Activated CD8-positive, alpha-beta memory T cell treated with anti-CD3 and anti-CD28 coated beads for 4 hours (primary cell): ENCODE results near the gene ERBB4.

Experiments used
- DNase-seq, 2 donors: peaks; one replicate each; pipeline ENCODE4 v3.0.0-alpha.2; 2020; ENCODE audit warnings: low read depth in 2 of 2

ERBB4 gene

DNA sequence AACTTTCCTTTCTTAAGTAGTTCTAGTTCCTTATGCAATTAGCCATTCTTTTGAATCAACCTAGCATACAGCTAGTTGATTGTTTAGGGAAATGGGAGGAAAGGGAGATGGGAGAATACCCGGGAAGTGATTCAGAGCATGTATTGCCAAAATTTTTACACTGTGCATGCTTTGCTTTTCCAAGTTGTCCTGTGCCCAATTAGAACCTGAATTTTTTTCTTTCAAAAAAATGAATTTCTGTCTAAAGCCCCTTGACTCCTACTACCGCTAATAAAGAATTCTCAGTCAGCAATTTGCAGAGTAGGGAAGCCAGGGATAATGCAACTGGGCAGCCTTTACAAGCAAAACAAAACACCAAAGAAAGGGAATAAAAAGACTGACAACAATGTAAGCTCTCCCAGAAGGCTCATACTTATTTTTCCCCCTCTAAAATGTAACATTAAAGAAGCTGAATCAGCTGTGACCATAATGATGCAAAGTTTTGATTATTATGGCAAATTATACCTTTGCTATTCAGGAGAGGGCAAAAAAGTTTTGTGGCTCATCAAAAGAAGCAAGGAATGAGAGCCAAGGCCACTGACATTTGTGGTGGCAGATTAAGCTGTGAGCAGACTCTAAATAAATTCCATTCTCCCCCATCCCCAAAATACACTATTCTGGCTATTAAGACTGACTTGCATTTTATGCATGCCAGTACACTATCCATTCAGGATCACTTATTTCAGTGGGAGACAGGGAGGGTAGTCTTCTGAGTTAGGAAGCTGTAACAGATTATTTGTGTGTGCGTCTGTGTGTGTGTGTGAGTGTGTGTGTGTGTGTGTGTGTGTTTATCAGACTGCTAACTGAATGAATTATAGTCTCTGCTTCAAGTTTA lies 174.3 kb downstream of the ERBB4 start:
- DNase-seq: no peak

DNA sequence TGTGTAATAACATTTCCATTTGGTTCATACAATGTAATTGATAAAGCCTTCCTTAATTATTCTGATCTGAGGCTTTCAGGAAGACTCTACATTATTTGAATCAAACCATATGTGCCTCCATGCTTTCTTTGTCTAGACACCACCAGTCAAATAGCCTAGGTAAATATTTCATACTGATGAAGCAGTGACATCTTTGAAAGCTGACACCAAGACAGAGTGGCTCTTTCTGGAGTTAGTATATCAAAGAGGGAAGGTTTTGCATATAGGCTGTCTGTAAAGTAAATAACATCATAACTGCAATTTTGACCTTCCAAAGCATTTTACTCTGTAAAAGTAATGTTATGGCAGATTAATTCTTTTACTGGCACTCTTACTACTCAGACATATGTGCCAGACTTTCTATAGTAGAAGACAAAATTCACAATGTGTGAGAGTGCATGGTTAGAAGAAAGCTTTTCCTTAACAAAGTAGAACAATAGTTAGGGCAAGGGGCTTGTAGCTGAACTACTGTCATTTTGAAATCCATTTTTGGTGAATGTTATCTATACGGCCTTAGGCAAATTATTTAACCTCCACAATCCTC lies 177.3 kb downstream of the ERBB4 start:
- no peak for DNase-seq

DNA sequence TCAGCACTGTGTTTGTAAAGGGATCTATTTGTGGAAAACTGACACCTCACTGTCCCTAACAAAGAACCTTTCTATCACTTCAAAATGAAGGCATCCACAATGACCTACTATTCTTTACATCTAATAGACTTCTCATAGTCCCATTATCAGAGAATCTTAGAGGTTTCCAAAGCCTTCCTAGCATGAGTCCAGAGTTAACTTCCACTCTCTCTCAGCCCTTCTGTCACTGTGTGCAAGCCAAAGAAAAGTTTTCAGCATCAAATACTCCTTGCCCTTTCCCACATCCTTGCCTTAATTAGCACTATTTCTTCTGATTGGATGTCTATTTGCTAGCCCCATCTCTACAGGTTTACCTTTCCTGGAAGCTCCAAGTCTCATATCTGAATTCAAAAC lies 178.5 kb downstream of the ERBB4 start:
- DNase-seq: no peak

DNA sequence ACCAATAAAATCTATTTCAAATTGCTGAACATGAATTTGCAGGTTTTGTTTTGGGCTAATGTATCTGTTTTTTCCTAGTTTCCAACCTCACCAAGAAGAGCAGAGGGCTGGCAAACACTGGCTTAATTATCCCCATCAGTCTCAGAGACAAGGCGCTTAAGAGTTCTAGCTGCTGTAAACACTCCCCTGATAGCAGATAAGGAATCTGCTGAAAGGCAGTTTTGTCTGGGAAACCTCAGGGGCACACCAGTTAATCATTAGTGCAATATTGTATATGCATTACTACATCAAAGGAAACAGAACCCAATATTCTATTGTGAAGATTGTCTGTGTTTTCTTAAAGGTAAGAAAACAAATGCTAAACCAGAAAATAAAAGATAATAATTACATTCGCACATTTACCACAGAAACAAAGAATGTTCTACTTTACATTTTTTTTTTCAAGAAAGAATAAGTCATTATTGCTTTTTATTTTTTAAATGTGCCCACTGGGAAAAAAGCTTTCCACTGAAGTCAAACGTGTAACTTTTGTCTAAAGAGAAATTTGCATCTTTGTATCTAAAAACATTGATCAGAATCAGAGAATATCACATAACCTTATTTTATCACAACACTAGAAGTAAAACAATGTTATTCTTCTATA lies 179.1 kb downstream of the ERBB4 start:
- no peak for DNase-seq

DNA sequence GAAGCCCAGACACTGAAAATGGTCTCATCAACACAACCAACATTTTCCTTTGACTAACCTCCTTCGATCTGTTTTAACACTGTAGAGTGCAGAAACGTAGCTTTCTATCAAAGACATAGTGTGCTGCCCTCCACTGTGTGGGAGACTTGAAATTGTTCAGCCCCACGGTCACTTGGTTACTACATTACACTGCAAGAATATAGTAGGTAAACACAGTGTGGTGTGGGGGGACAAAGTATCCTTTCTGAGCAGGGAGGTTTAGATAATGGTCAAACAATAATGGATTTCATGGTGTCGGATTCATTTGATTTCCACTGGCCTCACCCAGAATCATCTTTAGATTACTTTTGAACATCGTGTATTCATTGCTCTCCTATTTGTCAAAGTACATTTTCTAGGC lies 181.0 kb downstream of the ERBB4 start:
- DNase-seq: no peak

DNA sequence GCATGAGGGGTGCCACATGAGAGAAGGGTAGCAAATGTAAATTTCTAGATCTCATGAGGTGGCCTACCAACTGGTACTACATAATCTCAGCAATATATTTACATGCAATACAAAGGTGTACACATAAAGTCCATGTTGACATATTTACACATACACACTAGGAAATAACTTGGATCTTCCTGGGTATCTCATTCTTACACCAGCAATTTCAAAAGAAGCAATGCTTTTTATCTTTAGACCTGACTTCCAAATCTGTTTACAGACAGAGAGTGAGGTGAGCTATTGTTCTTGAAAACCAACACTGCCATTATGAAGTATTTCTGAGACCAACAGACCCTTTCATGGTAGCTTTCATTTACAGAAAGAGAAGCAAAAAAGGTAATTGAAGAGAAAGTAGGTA lies 184.2 kb downstream of the ERBB4 start:
- no peak for DNase-seq

DNA sequence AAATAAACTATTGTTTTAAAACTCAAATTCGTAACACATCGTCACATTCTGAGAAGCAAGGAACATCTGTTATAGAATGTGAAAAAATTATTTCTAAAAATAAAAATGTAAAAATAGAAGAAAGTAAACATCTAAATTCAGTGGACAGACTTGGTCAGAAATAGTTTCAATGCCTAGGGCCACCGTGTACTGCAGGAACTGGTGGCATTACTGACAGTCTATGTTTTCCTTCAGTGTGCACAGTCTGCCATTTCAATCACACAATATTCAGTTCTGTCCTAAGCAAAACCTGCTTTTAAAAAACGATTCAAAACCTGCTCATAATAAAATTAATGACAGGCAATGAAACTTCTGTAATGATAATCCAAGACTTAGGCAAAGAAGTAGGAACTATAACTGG lies 190.1 kb downstream of the ERBB4 start:
- no peak for DNase-seq

DNA sequence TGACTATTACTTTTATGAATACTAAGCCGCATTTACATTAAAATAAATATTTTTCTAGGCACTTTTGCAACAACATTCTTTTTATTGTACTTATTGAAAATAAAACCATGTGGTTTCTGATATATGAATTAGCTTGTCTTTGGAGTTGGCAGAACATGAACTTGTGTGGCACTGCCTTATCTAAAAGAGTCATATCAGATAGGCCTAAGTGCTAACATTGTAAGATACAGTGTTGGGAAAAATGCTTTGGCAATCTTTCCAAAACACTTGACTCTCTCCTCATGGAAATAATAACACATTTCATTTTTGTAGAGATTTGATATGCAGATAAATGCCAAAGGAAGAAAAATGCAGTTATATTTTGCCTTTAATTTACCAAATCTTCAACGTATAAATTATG lies 191.7 kb downstream of the ERBB4 start:
- DNase-seq: no peak

DNA sequence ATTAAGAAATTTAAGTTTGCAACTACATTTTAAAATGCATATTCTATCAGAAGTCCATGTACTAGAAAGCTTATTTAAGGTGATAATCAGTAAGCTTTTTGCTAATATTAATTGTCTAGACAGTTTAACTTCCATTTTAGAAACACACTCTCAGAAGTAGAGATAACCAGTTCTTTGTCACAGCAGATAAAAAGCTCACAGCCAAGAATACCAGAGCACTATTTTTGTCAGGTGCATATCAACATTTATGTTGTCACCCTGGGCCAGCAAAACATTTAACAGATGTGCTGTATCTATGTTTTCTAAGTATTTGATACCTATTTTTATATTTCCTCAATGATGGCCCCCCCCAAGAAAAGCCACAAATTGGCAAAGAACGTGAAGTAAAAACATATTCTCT lies 192.6 kb downstream of the ERBB4 start:
- no peak for DNase-seq

DNA sequence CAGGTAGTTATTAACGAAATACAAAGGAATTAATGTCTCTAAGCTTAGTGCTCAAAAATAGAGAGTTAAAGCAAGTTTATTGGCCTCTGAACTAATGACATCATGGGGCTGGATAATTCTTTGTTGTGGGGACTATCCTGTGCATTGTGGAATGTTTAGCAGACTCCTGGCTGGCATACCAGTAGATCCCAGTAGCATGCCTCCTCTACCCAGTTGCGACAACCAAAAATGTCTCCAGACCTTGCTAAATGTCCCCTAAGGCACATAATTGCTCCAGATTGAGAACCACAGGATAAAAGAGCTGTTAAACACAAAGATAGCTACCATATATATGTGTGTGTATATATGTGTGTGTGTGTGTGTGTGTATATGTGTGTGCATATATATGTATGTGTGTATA lies 194.5 kb downstream of the ERBB4 start:
- no peak for DNase-seq

DNA sequence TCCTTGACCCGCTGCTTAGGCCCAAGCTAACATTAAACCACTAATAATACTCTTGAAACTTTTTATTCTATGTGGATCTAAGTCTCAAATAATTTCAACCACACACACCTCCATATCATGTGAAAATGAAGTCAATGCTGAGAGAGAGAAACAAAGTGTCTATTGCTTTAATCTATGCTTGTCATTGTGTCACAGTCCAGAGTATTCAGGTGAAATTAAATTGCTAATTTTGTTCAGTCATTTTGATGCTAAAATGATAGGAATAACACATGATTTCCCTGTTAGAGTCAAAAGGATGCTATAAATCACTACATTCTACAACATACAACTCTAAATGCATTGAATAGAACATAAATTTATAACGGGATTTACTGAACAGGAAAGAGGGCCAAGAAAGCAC lies 195.4 kb downstream of the ERBB4 start:
- no peak for DNase-seq

DNA sequence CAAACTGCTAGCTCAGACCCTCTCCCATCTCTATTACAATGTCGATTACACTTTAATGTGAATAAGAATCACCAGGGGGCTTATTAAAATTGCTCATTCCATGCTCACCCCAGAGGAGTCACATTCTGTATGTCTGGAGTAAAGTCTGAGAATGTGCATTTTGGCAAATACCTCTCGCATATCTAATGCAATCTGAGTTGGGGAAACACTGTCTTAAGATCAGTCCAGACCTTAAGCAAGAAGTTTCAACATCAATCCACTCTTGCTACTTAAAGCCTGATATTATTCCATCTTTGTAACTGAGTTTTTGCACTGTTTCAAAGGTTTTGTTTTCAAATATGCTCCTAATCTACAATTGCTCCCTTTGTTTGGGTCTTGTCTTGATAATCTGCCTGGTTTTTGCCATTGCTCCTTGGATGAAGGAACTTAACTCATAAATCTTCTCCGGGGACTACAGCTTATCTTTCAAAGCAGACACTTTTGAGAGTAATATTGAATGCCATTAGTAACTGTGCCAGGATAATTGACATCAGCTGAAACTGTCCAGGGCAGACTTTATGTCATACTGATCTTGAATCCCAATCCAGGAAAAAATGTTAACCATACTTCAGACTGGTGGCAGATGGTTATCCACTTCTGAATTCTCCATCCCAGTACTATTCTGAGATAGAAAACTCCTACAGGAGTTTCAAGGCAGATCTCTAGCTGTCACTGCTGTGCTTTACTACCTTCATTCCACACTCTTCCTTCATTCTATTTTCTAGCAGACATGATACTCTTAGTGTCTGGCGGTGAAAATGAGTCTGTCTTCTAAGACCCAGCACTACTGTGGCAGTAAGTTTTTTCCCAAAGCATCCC lies 200.9 kb downstream of the ERBB4 start:
- DNase-seq: no peak

DNA sequence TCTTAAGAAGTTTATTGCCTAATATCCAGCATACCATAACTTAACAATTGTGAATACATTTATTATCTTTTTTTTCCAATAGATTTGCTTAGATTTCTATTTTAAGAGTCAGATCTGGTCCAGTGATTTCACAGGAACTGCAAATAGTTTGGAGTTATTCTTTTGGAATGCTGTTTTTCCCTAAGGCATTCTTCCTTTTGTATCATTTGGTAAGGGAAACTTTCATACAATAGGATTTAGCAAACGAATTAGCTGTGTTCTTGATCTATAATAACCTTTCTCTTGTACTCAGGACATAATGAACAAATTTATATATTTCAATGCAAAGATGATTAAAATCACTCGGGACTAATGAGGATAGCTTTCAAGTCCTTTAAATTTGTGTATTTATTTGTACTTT lies 201.6 kb downstream of the ERBB4 start:
- no peak for DNase-seq

DNA sequence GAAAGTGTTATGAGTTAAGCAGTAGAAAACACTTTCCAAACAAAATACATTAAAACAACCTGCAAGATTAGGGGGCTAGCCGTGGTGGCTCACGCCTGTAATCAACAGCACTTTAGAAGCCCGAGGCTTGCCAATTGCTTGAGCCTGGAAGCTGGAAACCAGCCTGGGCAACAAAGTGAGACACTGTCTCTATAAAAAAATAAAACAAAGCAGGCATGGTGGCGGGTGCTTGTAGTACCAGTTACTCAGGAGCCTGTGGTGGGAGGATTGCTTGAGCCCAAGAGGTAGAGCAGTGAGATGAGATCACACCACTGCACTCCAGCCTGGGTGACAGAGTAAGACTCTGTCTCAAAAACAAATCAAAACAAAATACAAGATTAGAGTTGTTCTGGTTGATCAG lies 208.3 kb downstream of the ERBB4 start:
- no peak for DNase-seq

DNA sequence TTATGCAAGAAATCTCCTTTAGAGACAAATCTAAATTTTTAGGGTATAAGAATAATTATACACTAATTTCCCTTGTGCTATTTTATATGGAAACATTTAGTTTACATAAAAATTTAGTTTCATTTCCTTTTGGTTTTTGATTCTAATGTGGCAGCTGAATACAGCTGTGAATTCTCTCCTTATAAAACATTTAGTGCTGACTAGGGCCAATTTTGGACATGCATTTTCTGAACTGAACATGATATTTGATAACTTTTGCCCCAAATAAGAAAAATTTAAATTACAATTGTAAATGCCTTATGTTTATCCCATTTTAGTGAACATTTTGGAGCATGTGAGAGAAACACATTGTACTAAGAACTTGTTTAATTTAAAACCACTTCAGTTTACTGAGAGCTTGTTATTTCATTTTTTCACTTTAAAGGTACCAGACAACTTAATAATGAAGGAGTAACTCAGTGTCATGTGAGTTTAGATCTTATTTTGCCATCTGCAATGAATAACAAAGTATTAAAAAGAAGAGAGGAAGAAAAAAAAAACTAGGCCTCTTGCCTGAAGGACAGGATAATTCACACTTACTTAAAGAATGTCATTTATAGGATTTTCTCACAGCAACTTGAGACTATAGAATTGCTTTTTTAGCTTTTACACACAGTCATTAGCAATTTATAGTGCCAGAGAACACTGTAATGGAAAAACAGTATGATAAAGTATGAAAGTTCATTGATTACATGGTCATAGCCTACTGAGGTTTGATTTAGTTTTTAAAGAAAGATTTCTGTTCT lies 209.7 kb downstream of the ERBB4 start:
- DNase-seq: no peak

DNA sequence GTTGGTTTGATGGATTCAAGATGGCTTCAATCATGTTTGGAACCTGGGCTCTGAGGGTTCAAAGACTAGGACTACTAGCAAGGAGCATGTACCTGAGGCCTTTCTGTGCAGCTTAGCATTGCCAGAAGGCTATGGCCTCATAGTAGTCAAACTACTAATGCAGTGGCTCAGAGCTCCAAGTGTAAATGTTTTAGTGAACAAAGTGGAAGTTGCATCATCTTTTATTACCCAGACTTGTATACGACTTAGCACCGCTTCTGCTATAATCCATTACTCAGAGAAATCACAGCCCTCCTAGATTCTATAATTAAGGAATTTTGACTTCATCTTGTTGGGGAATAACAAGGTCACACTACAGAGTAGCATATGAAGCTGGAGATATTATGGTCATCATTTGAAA lies 210.5 kb downstream of the ERBB4 start:
- DNase-seq: no peak

DNA sequence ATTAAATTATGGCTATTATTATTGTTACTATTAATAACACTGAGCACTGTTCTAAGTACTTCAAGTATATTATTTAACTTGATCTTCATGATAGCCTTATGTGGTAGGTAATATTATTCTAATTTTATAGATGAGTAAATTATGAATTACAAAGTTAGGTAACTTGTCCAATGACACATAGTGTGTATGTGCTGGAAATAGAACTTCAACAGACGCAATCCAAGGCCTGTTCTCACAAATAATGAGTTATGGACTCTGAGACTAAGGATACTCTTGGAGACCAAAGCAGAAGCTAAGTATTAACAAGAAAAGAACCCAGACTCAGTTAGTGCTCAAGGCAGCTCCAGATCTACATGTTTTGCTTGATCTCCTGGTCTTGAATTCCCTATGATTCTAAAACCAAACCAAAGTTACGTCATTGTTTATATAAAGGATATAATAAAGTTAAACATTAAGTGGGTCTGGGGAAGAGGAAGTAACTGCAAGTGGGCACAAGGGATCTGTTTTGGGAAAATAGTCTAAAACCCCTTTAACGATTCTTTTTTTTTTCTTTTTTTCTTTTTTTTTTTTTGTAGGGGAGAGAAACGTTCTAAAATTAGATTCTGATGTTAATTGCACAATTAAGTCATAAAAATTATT lies 211.3 kb downstream of the ERBB4 start:
- no peak for DNase-seq

DNA sequence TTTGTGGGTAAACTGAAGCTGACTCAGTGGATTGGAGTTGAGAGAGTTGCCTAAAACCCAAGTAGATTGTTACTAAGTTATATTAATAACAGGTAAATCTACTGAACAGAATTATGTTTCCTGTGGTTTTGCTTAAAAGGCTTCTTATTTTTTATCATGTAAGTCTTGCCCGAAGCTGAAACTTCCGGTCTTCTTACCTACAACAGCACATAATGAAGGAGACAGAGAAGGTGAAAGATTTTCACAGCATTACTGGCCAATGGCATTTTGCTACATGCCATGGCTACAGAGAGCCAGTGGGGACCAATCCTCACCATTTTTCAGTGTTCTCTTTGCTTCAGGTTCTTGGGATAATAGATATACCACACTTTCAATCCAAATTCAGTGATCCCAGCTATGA lies 220.0 kb downstream of the ERBB4 start:
- no peak for DNase-seq

DNA sequence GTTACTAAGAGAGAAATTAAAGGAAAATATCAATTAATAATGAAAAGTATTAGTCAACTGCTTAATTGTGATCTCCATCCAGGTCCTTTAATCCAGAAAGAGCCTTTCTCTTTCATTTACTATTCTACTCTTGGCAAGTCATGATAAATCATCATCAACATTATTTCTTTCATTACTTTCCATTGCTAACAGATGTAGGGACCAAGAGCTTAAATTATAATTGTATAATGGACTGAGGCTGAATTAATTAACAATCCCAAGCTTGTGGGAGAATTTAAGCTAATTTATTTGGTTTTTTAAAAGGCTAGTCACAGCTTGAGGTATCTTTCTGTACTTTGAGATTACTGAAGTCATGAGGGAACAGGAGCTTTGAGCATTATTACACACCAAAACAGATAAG lies 223.9 kb downstream of the ERBB4 start:
- DNase-seq: no peak

DNA sequence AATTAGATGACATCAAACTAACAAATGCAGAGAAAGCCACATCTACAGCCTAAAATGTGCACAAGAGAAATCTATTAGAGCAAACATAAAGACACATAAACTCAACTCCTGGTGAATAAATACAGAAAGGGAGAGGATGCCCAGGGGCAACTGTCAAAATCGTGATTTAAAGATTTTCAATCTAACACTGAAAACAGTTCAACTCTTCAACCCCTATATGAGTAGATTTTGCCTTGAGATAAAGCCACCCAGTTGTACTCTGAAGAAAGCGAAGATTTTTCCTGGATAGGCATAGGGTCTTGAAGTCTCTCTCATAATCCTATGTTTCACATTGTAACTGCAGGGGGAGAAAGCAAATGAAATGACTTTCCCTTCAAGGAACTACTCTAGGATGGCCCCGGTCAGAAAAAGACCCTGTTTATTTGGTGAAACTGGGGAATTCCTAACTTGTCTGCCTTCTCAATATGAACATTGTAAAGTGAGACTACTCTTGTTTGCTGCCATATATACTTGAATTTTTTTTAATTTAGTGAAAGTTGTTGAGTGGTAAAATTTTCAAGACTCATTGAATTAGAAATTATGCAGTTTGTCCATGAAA lies 226.7 kb downstream of the ERBB4 start:
- DNase-seq: no peak

DNA sequence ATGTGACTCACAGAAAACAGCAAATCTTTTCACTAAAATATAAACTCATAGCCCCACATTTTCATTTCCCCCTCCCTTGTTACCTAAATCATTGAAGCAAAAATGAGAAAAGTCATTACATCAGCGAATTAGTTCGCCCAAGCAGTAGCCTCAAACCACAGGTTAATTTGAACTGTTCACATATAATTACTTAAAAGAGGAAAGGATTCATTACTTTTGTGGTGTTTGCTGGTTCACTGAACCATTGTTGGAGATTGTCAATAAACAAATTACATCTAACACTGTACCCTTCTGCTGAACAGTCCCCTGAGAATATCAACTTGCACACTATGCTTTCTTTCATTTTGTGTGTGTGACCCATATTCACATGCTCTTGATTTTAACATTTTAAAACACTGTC lies 238.7 kb downstream of the ERBB4 start:
- no peak for DNase-seq
